PC-3 (cell line): ENCODE measurements around the gene PLD1.

ENCODE experiments used
- CTCF ChIP-seq: fragments of 300-600 bp; sonication (generic); conservative IDR thresholded peaks from 2 replicates; pipeline ENCODE4 v1.5.1; 2017; ENCODE audit warnings: antibody characterized with exemption, low read depth, mild to moderate bottlenecking, low read length
- EZH2 ChIP-seq: fragments of 300-600 bp; sonication (generic); IDR thresholded peaks from one replicate; pipeline ENCODE4 v1.6.1; 2017; ENCODE audit warnings: antibody characterized with exemption, mild to moderate bottlenecking, low read length; ENCODE audit not compliant: unreplicated experiment

- no peak for TF ChIP-seq CTCF
- no peak for TF ChIP-seq EZH2
These were observed 32.7 kb downstream of the PLD1 start for GRCh38 chr3:171777596-171777995.
